ENCODE results near the gene ARHGAP30. TPM values are rescaled to one million over a fixed set of nuclear protein-coding genes. Genes with fewer than 3 reads are reported as not detected.

ARHGAP30 gene
- total and polyA plus RNA-seq, 2 of the 4 experiments (the other 2 are of a cell fraction) = 0.02 TPM; not detected in 1

DNA sequence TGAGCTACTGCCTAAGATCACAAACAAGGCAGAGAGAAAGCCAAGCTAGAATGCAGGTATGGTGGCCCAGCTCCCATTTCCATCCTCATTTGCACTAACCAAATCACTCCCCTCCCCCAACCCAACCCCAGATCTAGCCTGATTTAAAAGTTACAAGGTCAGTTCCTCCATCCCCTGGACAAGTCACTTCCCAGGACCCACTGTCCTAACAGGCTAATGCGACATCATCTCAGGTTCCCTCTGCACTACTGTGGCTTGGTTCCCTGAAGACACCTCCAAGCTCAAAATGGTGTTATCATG is 51.1 kb downstream of the ARHGAP30 start:
- Histone ChIP-seq H3K27ac (ENCODE audit: insufficient read depth, low read length) (no peak overlapping the region), H3K4me1 (ENCODE audit: control insufficient read depth, insufficient read depth, low read length) (peaks cover 6% of the 10 kb centered on the region), H4K5ac (ENCODE audit: low read depth, low read length) (no peak overlapping the region), H3K4ac (ENCODE audit: low read depth, low read length) (no peak overlapping the region), H2BK15ac (ENCODE audit: low read depth, low read length) (no peak overlapping the region), H3K4me3 (ENCODE audit: insufficient read depth, low read depth, low read length) (no peak overlapping the region), H3K9me1 (ENCODE audit: insufficient read depth, low read length) (peaks cover 6% of the 10 kb centered on the region), H2BK120ac (ENCODE audit: low read depth, low read length) (no peak overlapping the region), H3K4me2 (ENCODE audit: low read depth, low read length) (no peak overlapping the region), H3K79me1 (ENCODE audit: low read depth in 1 of 2, low read length in 2 of 2) (no peaks in the 10 kb centered on the region), H4K20me1 (ENCODE audit: insufficient read depth, low read length) (no peaks in the 10 kb centered on the region), H4K91ac (ENCODE audit: insufficient read depth, low read depth, low read length) (no peak overlapping the region), H3K56ac (ENCODE audit: extremely low read depth, insufficient read depth, low read length) (no peak overlapping the region), H2AK9ac (replicated peaks; ENCODE audit: low read depth, low read length, poor library complexity) (no peak overlapping the region), H3K9me3 (ENCODE audit: control insufficient read depth, insufficient read depth, low read length) (no peaks in the 10 kb centered on the region), H4K8ac (ENCODE audit: low read depth in 2 of 2, low read length in 2 of 2) (no peak overlapping the region), H3K18ac (ENCODE audit: low read depth, low read length) (no peak overlapping the region), H3K23ac (ENCODE audit: low read depth, low read length) (no peak overlapping the region), H2AFZ (replicated peaks; ENCODE audit: low read length, poor library complexity) (no peak overlapping the region), H2AK5ac (ENCODE audit: low read depth, low read length) (no peak overlapping the region), H3K27me3 (ENCODE audit: control insufficient read depth, insufficient read depth, low read length) (peaks cover 28% of the 10 kb centered on the region), H3K9ac (ENCODE audit: low read depth, low read length) (no peak overlapping the region), H3K36me3 (ENCODE audit: control insufficient read depth, insufficient read depth, low read length) (no peaks in the 10 kb centered on the region), H2BK20ac (ENCODE audit: low read depth, low read length) (no peak overlapping the region), H3K14ac (replicated peaks; ENCODE audit: low read depth, low read length) (no peak overlapping the region), H2BK5ac (ENCODE audit: low read depth, low read length, poor library complexity, severe bottlenecking) (no peak overlapping the region)
- ATAC-seq (ENCODE audit: low read depth) (no peak), DNase-seq (no peak)
- intact Hi-C loops (cut with micrococcal nuclease) = no loop called here
- ChIA-PET POLR2A (ENCODE audit: unreplicated experiment) (no interaction called here), CTCF (no interaction called here)
- no TSS peak for BruUV-seq (replicated peaks)
- in situ Hi-C loops (cut with MboI; ENCODE audit: low sequenced_read_pairs) = no loop called here
- dilution Hi-C loops (cut with HindIII; ENCODE audit: low sequenced_read_pairs, unreplicated experiment) = no loop called here
- WGBS, 2 experiments (ENCODE audit: extremely low coverage in 2 of 2, insufficient read length in 1 of 2) = no CpG with 5 or more reads among the region's 1 CpG
- TF ChIP-seq ELK1 (IDR thresholded peaks at IDR 0.05; ENCODE audit: borderline replicate concordance, low read depth, low read length) (no peak), USF2 (IDR thresholded peaks at IDR 0.05; ENCODE audit: low read depth, low read length) (no peak), RCOR1 (IDR thresholded peaks at IDR 0.05; ENCODE audit: insufficient replicate concordance, low read length) (no peak), MXI1 (IDR thresholded peaks at IDR 0.05; ENCODE audit: borderline replicate concordance, low read depth, low read length) (no peak), MAZ (IDR thresholded peaks at IDR 0.05; ENCODE audit: borderline replicate concordance, low read depth, low read length) (no peak), MAFK (IDR thresholded peaks at IDR 0.05; ENCODE audit: low read depth, low read length) (no peak), CEBPB (IDR thresholded peaks at IDR 0.05; ENCODE audit: low read depth, low read length) (no peak), FOS (IDR thresholded peaks at IDR 0.05; ENCODE audit: low read depth, low read length) (no peak), NFE2L2 (IDR thresholded peaks at IDR 0.05; ENCODE audit: low read depth, low read length) (no peak), CHD1 (IDR thresholded peaks at IDR 0.05; ENCODE audit: low read depth, low read length) (no peak), POLR2A (IDR thresholded peaks at IDR 0.05; ENCODE audit: low read depth, low read length) (no peak), RFX5 (IDR thresholded peaks at IDR 0.05; ENCODE audit: low read depth, low read length) (no peak), BHLHE40 (IDR thresholded peaks at IDR 0.05; ENCODE audit: low read depth, low read length) (no peak), SMC3 (IDR thresholded peaks at IDR 0.05; ENCODE audit: low read depth, low read length) (no peak)
- TF ChIP-seq, protein P1, sequence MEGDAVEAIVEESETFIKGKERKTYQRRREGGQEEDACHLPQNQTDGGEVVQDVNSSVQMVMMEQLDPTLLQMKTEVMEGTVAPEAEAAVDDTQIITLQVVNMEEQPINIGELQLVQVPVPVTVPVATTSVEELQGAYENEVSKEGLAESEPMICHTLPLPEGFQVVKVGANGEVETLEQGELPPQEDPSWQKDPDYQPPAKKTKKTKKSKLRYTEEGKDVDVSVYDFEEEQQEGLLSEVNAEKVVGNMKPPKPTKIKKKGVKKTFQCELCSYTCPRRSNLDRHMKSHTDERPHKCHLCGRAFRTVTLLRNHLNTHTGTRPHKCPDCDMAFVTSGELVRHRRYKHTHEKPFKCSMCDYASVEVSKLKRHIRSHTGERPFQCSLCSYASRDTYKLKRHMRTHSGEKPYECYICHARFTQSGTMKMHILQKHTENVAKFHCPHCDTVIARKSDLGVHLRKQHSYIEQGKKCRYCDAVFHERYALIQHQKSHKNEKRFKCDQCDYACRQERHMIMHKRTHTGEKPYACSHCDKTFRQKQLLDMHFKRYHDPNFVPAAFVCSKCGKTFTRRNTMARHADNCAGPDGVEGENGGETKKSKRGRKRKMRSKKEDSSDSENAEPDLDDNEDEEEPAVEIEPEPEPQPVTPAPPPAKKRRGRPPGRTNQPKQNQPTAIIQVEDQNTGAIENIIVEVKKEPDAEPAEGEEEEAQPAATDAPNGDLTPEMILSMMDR (conservative IDR thresholded peaks at IDR 0.05; ENCODE audit: low read depth, low read length) = no peak

Measured in IMR-90 (cell line).